SK-N-MC (cell line): ENCODE measurements around the gene RBM20.
"Not testable (repeated sequence)": the region's sequence is repeated elsewhere in the genome, so short reads cannot be mapped to it uniquely, and the experiment has no call there.

Source experiments
- DNase-seq: peaks from one replicate; pipeline ENCODE4 v3.0.0-alpha.2; 2011; ENCODE audit warnings: low read depth, low spot score
- H3K27ac ChIP-seq: fragments of 200-600 bp; sonication (generic); 2 replicates; pipeline ENCODE4 v1.5.1; 2016; ENCODE audit warnings: mixed run types
- H3K36me3 ChIP-seq: fragments of 200-600 bp; sonication (generic); 2 replicates; pipeline ENCODE4 v1.6.1; 2017; ENCODE audit warnings: antibody characterized with exemption, low read length, mixed read lengths; ENCODE audit not compliant: insufficient read depth
- H3K4me3 ChIP-seq: fragments of 200-600 bp; sonication (generic); 2 replicates; pipeline ENCODE4 v1.5.1; 2016
- H3K9ac ChIP-seq: fragments of 200-600 bp; sonication (generic); 2 replicates; pipeline ENCODE4 v1.8.0; 2017; ENCODE audit warnings: mixed run types, mixed read lengths; ENCODE audit not compliant: insufficient read length
- H3K9me3 ChIP-seq: fragments of 200-600 bp; sonication (generic); 2 replicates; pipeline ENCODE4 v1.6.1; 2017; ENCODE audit warnings: low read depth, mild to moderate bottlenecking, antibody characterized with exemption, low read length, moderate library complexity, mixed read lengths
- EZH2 ChIP-seq: fragments of 200-600 bp; sonication (generic); IDR thresholded peaks from one replicate; pipeline ENCODE4 v1.6.1; 2017; ENCODE audit warnings: antibody characterized with exemption
- FOXP2 ChIP-seq: optimal IDR thresholded peaks from 2 replicates; pipeline ENCODE3; 2011; ENCODE audit warnings: mild to moderate bottlenecking, moderate library complexity; ENCODE audit not compliant: insufficient read depth; ENCODE audit errors: extremely low read length, control extremely low read depth
- POLR2AphosphoS5 ChIP-seq: IDR thresholded peaks from 2 replicates; pipeline ENCODE4 v1.6.1; 2012; ENCODE audit warnings: mild to moderate bottlenecking, low read depth, low read length, borderline replicate concordance

Gene RBM20

DNA sequence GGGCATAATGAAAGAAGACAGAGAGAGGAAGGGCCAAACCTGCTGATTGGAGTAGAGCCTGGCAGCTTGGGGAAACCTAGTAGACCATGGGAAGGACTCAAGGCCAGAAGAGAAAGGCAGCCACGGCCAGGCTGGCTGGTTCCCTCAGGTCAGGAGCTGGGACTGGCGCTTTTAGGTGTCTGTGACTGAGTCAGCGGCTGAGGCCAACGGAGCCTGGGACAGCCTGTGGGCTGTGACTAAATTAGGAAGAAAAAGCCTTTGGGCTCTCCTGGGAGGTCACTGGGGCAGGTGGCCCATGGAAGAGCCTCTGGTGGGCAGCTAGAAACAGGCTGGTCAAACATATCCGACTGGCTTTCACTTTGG, 118.7 kb downstream of the RBM20 start:
- TF ChIP-seq POLR2AphosphoS5: no peak
- no peak for TF ChIP-seq FOXP2
- no peak for TF ChIP-seq EZH2
- DNase-seq: no peak
- no peaks in the 10 kb centered on the region for H3K9me3 ChIP-seq
- H3K4me3 ChIP-seq: no peak overlapping the region
- H3K27ac ChIP-seq: no peak overlapping the region
- H3K9ac ChIP-seq: no peak overlapping the region
- no peaks in the 10 kb centered on the region for H3K36me3 ChIP-seq

DNA sequence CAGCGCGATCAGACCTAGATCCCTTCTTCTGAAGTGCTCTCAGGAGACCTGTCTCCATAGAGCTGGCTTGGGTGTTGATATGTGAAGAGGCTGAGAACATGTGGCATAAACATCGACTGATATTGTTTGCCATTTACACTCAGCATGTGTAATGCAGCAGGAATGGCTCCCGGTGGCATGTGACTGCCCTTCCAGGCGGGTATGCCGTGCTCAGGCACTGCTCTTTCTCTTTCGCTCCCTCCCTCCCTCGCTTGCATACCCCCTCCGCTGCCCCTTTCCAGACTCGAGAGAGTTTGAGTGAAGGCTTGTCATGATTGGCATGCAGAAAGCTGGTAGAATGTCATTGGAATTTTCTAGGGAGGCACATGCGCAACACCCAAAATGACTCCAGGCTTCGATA, 120.2 kb downstream of the RBM20 start:
- H3K9ac ChIP-seq: no peak overlapping the region

DNA sequence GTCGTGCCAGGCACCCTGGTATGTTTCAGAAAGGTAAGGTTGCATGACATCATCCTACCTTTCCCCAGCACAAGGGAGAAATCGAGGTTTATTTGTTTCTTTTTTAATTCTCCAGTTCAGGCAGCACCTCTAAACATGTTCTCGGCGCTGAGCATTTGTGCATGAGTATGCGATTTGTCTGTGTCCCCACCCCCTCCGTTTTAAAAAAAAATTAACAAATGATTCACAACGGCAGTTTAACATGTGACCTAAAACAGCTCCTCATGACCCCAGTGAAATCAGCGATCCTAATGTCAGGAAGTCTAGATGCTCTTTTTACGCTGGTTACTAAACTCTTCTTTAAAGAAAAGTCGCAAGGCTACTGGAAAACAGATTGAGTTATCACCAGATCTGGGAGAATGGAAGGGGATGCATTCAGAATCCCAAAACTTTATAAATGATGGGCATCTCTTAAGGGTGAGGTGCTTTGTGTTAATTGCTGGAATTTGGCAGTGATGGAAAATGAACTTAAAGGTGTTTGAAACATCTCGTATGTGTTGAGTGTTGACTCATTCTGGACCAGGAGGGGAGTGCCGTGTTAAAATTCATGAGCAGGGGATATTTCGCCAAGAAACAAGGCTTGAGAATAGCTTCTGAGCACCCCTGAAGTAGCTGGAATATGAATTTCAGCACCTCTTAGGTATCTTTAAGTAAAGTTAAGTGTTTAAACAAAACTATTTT, 120.8 kb downstream of the RBM20 start:
- H3K9ac ChIP-seq: no peak overlapping the region
- H3K27ac ChIP-seq: no peak overlapping the region
- TF ChIP-seq EZH2 (no peak), FOXP2 (no peak), POLR2AphosphoS5 (no peak)
- no peak overlapping the region for H3K4me3 ChIP-seq
- H3K36me3 ChIP-seq: no peaks in the 10 kb centered on the region
- H3K9me3 ChIP-seq: no peaks in the 10 kb centered on the region
- DNase-seq: no peak

More for the DNA sequence above, 120.2 kb downstream of the RBM20 start:
- TF ChIP-seq EZH2: no peak
- no peak for TF ChIP-seq FOXP2
- no peak for TF ChIP-seq POLR2AphosphoS5
- Histone ChIP-seq H3K9me3 (no peaks in the 10 kb centered on the region), H3K4me3 (no peak overlapping the region), H3K36me3 (no peaks in the 10 kb centered on the region), H3K27ac (no peak overlapping the region)
- no peak for DNase-seq

DNA sequence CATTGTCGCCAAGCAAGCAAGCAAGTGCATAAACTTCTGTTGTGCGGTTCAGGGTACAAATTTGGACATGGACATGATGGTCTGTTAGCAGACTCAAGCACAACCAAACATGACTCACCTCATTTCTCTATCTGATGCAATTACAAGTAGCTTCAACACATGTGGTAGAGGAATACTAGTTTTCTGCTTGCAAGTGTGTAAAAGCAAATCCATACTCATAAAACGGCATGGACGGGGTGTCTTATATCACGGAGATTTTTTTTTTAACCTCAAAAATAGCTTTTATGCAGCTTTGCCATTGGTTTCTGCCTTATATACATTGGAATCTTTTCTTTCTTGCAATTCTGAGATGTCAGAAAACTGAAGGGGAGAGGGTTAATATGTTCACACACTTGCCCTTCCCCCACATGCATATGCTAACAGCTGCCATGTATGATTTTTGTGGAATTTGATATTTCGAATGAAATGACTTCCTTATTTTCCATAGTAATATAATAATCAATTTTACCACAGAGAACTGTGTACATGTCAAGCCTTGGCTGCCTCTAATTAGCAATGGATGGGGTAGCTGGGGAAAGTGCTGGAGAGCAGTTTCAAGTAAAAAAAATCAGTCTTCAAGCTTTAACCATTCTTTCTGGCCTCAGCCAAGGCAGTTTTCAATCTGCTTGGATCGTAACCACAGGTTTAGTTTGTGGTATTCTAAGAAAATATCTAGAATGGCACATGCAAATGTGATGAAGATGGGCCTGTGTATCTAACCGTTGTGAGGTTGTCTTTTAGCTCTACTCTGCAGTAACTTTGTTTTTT, 121.6 kb downstream of the RBM20 start:
- no peak overlapping the region for H3K4me3 ChIP-seq
- H3K9me3 ChIP-seq: no peaks in the 10 kb centered on the region
- no peak for TF ChIP-seq POLR2AphosphoS5
- TF ChIP-seq FOXP2: no peak
- no peak for TF ChIP-seq EZH2
- no peaks in the 10 kb centered on the region for H3K36me3 ChIP-seq
- H3K9ac ChIP-seq: no peak overlapping the region
- DNase-seq: no peak
- no peak overlapping the region for H3K27ac ChIP-seq

DNA sequence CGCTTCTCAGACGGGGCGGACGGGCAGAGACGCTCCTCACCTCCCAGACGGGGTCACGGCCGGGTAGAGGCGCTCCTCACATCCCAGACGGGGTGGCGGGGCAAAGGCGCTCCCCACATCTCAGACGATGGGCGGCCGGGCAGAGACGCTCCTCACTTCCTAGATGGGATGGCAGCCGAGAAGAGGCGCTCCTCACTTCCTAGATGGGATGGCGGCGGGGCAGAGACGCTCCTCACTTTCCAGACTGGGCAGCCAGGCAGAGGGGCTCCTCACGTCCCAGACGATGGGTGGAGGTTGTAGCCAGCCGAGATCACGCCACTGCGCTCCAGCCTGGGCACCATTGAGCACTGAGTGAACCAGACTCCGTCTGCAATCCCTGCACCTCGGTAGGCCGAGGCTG, 123.5 kb downstream of the RBM20 start:
- not testable (repeated sequence) for H3K27ac ChIP-seq, DNase-seq, H3K36me3 ChIP-seq, H3K9ac ChIP-seq, H3K9me3 ChIP-seq, H3K4me3 ChIP-seq

DNA sequence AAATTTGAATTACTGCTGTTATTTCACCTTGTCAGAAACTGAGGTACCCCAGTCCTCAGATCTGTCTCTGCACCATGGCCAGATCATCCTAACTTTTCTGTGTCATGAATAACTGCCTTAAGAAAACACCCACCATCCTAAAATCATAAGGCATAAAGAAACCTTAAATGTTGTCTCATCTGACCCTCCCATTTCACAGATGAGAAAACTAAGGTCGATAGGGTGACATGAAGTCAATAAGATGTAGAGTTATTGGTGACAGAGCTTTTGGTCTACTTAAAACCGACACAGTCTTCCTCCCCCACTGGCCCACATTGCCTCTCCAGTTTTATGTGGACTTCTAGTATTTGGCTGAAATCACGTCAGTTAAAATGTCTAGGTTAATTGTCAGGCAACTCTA, 126.1 kb downstream of the RBM20 start:
- Histone ChIP-seq H3K9me3 (no peaks in the 10 kb centered on the region), H3K9ac (no peak overlapping the region), H3K36me3 (no peaks in the 10 kb centered on the region), H3K27ac (no peak overlapping the region), H3K4me3 (no peak overlapping the region)
- DNase-seq: no peak
- TF ChIP-seq POLR2AphosphoS5: no peak
- TF ChIP-seq FOXP2: no peak
- TF ChIP-seq EZH2: no peak

DNA sequence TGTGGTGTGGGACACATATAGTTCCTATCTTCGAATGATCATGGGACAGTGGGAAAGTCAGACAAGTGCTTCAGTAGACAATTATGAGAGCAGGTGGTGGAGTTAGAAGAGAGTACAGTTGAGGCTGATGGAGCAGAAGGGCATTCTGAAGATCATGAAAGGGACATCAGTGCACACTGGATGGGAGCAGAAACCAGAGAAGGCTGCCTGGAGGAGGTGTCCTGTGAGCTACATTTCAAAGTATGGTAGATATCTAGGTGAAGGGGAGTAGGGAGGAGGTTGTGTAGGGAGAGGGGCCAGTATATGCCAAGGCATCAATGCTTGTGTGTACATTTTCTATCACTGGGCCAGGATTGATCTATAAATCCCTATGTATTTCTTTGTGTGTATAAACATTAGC, 127.3 kb downstream of the RBM20 start:
- H3K27ac ChIP-seq: no peak overlapping the region
- H3K9me3 ChIP-seq: no peaks in the 10 kb centered on the region
- H3K4me3 ChIP-seq: no peak overlapping the region
- H3K9ac ChIP-seq: no peak overlapping the region
- DNase-seq: no peak
- no peaks in the 10 kb centered on the region for H3K36me3 ChIP-seq
- no peak for TF ChIP-seq FOXP2
- no peak for TF ChIP-seq POLR2AphosphoS5
- TF ChIP-seq EZH2: no peak

DNA sequence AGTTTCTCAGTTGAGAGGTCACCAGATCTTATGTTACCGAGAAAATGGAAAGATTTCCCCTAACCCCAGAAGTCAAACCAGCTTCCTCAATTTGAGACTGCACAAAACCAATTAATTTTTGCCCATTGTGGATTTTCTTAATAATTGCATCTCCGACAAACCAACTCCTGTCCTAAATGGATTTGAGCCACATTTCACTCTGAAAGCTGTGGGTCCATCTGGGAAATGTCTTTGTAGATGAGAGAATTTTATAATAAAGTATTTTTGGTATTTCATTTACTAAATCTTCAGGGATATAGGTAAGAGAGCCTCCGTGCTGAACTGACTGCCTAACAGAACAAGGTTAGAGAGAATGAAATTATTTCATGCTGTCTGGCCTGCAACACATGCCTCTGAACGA, 127.9 kb downstream of the RBM20 start:
- Histone ChIP-seq H3K36me3 (no peaks in the 10 kb centered on the region), H3K27ac (no peak overlapping the region), H3K9me3 (no peaks in the 10 kb centered on the region), H3K4me3 (no peak overlapping the region), H3K9ac (no peak overlapping the region)
- no peak for DNase-seq
- TF ChIP-seq POLR2AphosphoS5: no peak
- no peak for TF ChIP-seq FOXP2
- no peak for TF ChIP-seq EZH2

DNA sequence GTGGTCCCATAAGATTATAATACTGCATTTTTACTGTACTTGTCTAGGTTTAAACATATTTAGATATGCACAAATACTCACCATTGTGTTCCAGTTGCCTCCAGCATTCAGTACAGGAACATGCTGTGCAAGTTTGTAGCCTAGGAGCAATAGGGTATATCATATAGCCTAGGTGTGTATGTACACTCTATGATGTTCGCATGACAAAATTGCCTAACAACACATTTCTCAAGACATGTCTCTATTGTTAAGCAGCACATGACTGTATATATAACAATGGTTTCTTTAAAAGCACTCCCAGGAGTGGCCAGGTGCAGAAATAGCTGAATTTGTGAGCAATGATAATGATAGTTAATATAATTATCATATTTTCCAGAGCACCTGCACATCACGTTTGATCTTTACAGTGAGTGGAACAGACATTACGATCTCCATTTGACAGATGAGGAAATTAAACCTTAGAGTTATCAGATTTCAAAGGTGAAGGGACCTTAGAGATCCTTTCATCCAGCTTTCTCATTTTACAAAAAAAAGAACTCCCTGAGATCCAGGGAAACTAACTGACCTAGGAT, 128.4 kb downstream of the RBM20 start:
- no peak for DNase-seq
- Histone ChIP-seq H3K27ac (no peak overlapping the region), H3K4me3 (no peak overlapping the region), H3K9me3 (no peaks in the 10 kb centered on the region), H3K9ac (no peak overlapping the region), H3K36me3 (no peaks in the 10 kb centered on the region)
- no peak for TF ChIP-seq FOXP2
- no peak for TF ChIP-seq POLR2AphosphoS5
- no peak for TF ChIP-seq EZH2
